Body of pancreas (tissue), 4 donors: ENCODE measurements around the gene NAA20. TPM values are rescaled to one million over a fixed set of nuclear protein-coding genes. Genes with fewer than 3 reads are reported as not detected.
A peak's percentile ranks its signal among the peaks of the same experiment; 100 is the strongest.

Source experiments
- ATAC-seq: fragments of 150-250 bp; one replicate; pipeline ENCODE4 v1.9.1; 2016
- DNase-seq, 4 donors: peaks; one replicate each; pipeline ENCODE4 v3.0.0-alpha.2; 2019
- H3K27ac ChIP-seq, 4 donors: fragments of 200-600 bp; sonication (generic); 1 replicate in 3 of 4; 2 replicates in 1 of 4; pipeline versions ENCODE4 v1.5.1 to v1.6.1; 2016 to 2019; ENCODE audit warnings: mild to moderate bottlenecking in 1 of 4, mixed read lengths in 1 of 4, moderate library complexity in 1 of 4
- H3K27me3 ChIP-seq, 2 donors: fragments of 200-600 bp; sonication (generic); one replicate each; pipeline ENCODE4 v1.6.0; 2016; ENCODE audit warnings: mild to moderate bottlenecking in 1 of 2
- H3K36me3 ChIP-seq, 2 donors: fragments of 200-600 bp; sonication (generic); replicated peaks in 1 of 2; 2 replicates each; pipeline ENCODE4 v1.5.1; 2016; ENCODE audit warnings: low read depth in 2 of 2; ENCODE audit not compliant: insufficient read depth in 1 of 2
- H3K4me1 ChIP-seq: fragments of 200-600 bp; sonication (generic); one replicate; pipeline ENCODE4 v1.6.0; 2016
- H3K4me3 ChIP-seq, 2 donors: fragments of 200-600 bp; sonication (generic); 1 replicate in 1 of 2; 2 replicates in 1 of 2; pipeline ENCODE4 v1.5.1; 2016 to 2019
- H3K9me3 ChIP-seq, 3 donors: fragments of 200-600 bp; sonication (generic); 1 replicate in 2 of 3; 2 replicates in 1 of 3; pipeline ENCODE4 v1.5.1; 2016
- CTCF ChIP-seq, 7 experiments: fragments of 450-650 bp in 4 of 7; fragments of 200-600 bp in 3 of 7; sonication (generic) in 3 of 7; IDR thresholded peaks; one replicate each; pipeline ENCODE4 v1.5.1; 2016 to 2019; ENCODE audit warnings: antibody characterized with exemption in 7 of 7
- POLR2A ChIP-seq, 3 donors: fragments of 450-650 bp; IDR thresholded peaks; one replicate each; pipeline ENCODE4 v1.6.1; 2016; ENCODE audit warnings: antibody characterized with exemption in 3 of 3, mild to moderate bottlenecking in 2 of 3
- WGBS, 2 donors: methylation state at CpG; one replicate each; pipeline ENCODE4 v1.1.5; 2017; 5-methylcytosine and 5-hydroxymethylcytosine counted together
- intact Hi-C: fragments of 100-400 bp; cut with DNase I; formaldehyde crosslinking; loops from one replicate; pipeline ENCODE4 v1.15.1; 2023
- total RNA-seq, 2 donors: library from RNA; depleted of rRNA; stranded (reverse); fragments of >200 nt; gene quantifications; one replicate each; pipeline ENCODE4 v1.1.0, GENCODE V29; 2016

NAA20 gene
- total RNA-seq, 2 donors from 2014 or later = 19.2 to 23.4 TPM

GRCh38 chr20:19991854-19992253 is 25.3 kb upstream of the NAA20 start:
- Histone ChIP-seq H3K9me3 (no peaks in the 10 kb centered on the region), H3K4me3 (no peak overlapping the region), H3K36me3 (peaks cover 0 to 2% of the 10 kb centered on the region in 2 donors), H3K27ac (peak overlapping the region in 1 of 4 donors; percentile 37), H3K4me1 (peaks cover 41% of the 10 kb centered on the region), H3K27me3 (no peaks in the 10 kb centered on the region)
- ATAC-seq = no peak
- TF ChIP-seq POLR2A (IDR thresholded peaks at IDR 0.05) = no peak
- no peak for TF ChIP-seq CTCF (IDR thresholded peaks at IDR 0.05)
- WGBS, 2 donors = 49 to 54% methylated on average over 2 of the region's 2 CpGs
- no peak for DNase-seq
- intact Hi-C loops = loop anchor here (5.0 kb wide), 1 partner anchor 205 kb away; no protein-coding TSS in a partner anchor

- TF ChIP-seq CTCF (IDR thresholded peaks at IDR 0.05) (no peak), POLR2A (IDR thresholded peaks at IDR 0.05) (no peak)
- Histone ChIP-seq H3K4me3 (no peak overlapping the region), H3K27ac (peak overlapping the region in 3 of 4 donors; percentile 44 to 73 (median 71)), H3K27me3 (no peaks in the 10 kb centered on the region), H3K9me3 (no peaks in the 10 kb centered on the region), H3K36me3 (peaks cover 0 to 7% of the 10 kb centered on the region in 2 donors), H3K4me1 (peaks cover 39% of the 10 kb centered on the region)
- ATAC-seq = peak; percentile 80
- peak; percentile 53 to 76 (median 60) for DNase-seq
- intact Hi-C loops = loop anchor here (5.0 kb wide), 1 partner anchor 206 kb away; no protein-coding TSS in a partner anchor
- WGBS, 2 donors = 29 to 35% methylated on average over 14 of the region's 14 CpGs
Measured at GRCh38 chr20:19992996-19993908, 23.9 kb upstream of the NAA20 start.

- Histone ChIP-seq H3K36me3 (peaks cover 0 to 9% of the 10 kb centered on the region in 2 donors), H3K4me1 (peaks cover 48% of the 10 kb centered on the region), H3K27ac (peak overlapping the region in 3 of 4 donors; percentile 44 to 73 (median 71)), H3K4me3 (no peak overlapping the region), H3K9me3 (no peaks in the 10 kb centered on the region), H3K27me3 (no peaks in the 10 kb centered on the region)
- TF ChIP-seq CTCF (IDR thresholded peaks at IDR 0.05) (no peak), POLR2A (IDR thresholded peaks at IDR 0.05) (no peak)
- 63% methylated on average over 12 of the region's 12 CpGs for WGBS, 2 donors
- intact Hi-C loops = loop anchor here (5.0 kb wide), 1 partner anchor 207 kb away; no protein-coding TSS in a partner anchor
- ATAC-seq = no peak
- no peak for DNase-seq
Measured at GRCh38 chr20:19993958-19994669, 23.0 kb upstream of the NAA20 start.

GRCh38 chr20:19995220-19995863 is 21.8 kb upstream of the NAA20 start:
- intact Hi-C loops = no loop called here
- ATAC-seq = peak; percentile 34
- 19 to 24% methylated on average over 5 of the region's 5 CpGs for WGBS, 2 donors
- no peak overlapping the region for H3K4me3 ChIP-seq
- no peak for TF ChIP-seq POLR2A (IDR thresholded peaks at IDR 0.05)
- TF ChIP-seq CTCF (IDR thresholded peaks at IDR 0.05) = peak; percentile 42 to 85 (median 73)
- peaks cover 60% of the 10 kb centered on the region for H3K4me1 ChIP-seq
- peak in 2 of 4 donors; percentile 32 to 62 for DNase-seq
- H3K27ac ChIP-seq = peak overlapping the region in 1 of 4 donors; percentile 73
- H3K36me3 ChIP-seq = peaks cover 0 to 9% of the 10 kb centered on the region in 2 donors
- H3K9me3 ChIP-seq = no peaks in the 10 kb centered on the region
- no peaks in the 10 kb centered on the region for H3K27me3 ChIP-seq
